Karpas-422 (cell line): ENCODE measurements around the gene DRD2. TPM values are rescaled to one million over a fixed set of nuclear protein-coding genes. Genes with fewer than 3 reads are reported as not detected.

ENCODE experiments used
- DNase-seq: peaks from one replicate; pipeline ENCODE4 v3.0.0-alpha.2; 2015
- H2AFZ ChIP-seq: fragments of 200-600 bp; sonication (generic); 2 replicates; pipeline ENCODE4 v1.6.1; 2014; ENCODE audit warnings: antibody characterized with exemption, low read length, mixed read lengths
- H3K27ac ChIP-seq: fragments of 200-600 bp; sonication (generic); 2 replicates; pipeline ENCODE4 v1.5.1; 2014; ENCODE audit warnings: mild to moderate bottlenecking, low read length, moderate library complexity
- H3K27me3 ChIP-seq: fragments of 200-600 bp; sonication (generic); 2 replicates; pipeline ENCODE4 v1.6.1; 2014; ENCODE audit warnings: low read length, mixed read lengths
- H3K36me3 ChIP-seq: fragments of 200-600 bp; sonication (generic); 2 replicates; pipeline ENCODE4 v1.6.1; 2014; ENCODE audit warnings: low read length, mixed read lengths; ENCODE audit not compliant: insufficient read depth
- H3K4me1 ChIP-seq: fragments of 200-600 bp; sonication (generic); 2 replicates; pipeline ENCODE4 v1.6.1; 2014; ENCODE audit warnings: mild to moderate bottlenecking, low read length, mixed read lengths
- H3K4me2 ChIP-seq: fragments of 200-600 bp; sonication (generic); 2 replicates; pipeline ENCODE4 v1.6.1; 2014; ENCODE audit warnings: low read length, low read depth, mild to moderate bottlenecking; ENCODE audit not compliant: poor library complexity, severe bottlenecking
- H3K4me3 ChIP-seq: fragments of 200-600 bp; sonication (generic); 2 replicates; pipeline ENCODE4 v1.5.1; 2014; ENCODE audit warnings: mild to moderate bottlenecking, antibody characterized with exemption, low read length, mixed read lengths
- H3K79me2 ChIP-seq: fragments of 200-600 bp; sonication (generic); 2 replicates; pipeline ENCODE4 v1.6.1; 2014; ENCODE audit warnings: mild to moderate bottlenecking, low read length, mixed read lengths
- H3K9ac ChIP-seq: fragments of 200-600 bp; sonication (generic); 2 replicates; pipeline ENCODE4 v1.6.0; 2014; ENCODE audit warnings: low read length
- H3K9me2 ChIP-seq: fragments of 200-600 bp; sonication (generic), shearing (Covaris generic); replicated peaks from 2 replicates; pipeline ENCODE4 v1.6.0; 2014; ENCODE audit warnings: mild to moderate bottlenecking, low read length, moderate library complexity; ENCODE audit not compliant: insufficient read depth
- H3K9me3 ChIP-seq: fragments of 300-700, 200-600 bp; sonication (generic); 2 replicates; pipeline ENCODE4 v1.6.1; 2014; ENCODE audit warnings: low read length, mixed read lengths
- H4K20me1 ChIP-seq: fragments of 200-600 bp; sonication (generic); 2 replicates; pipeline ENCODE4 v1.6.1; 2014; ENCODE audit warnings: mild to moderate bottlenecking, antibody characterized with exemption, low read length, low read depth; ENCODE audit not compliant: insufficient read depth
- total RNA-seq: library from RNA; depleted of rRNA; stranded (reverse); fragments of >200 nt; shearing (Covaris generic); gene quantifications from 2 replicates; pipeline ENCODE4 v1.2.3, GENCODE V29; 2014; ENCODE audit warnings: low replicate concordance

The DRD2 gene
- total RNA-seq, 1 experiment from 2014 or later: not detected

DNA sequence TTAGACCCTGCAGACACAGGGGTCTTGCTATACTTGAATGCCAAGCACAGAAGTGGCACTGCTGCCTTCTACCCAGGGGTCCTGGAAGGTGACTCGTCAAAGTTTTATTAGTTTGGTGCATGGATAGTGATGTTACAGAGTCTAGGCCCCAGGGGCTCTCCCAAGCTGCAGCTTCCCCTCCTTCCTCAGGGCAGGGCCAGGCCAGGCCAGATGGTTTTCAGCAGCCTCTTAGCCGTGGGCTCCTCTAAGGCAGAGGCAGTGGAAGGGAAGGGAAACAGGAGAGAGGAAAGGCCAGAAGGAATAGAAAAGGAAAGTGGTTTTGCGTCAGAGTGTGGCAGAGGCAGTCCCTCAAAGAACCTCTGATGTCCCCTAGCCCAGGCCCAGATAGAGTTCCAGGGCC is 65.7 kb downstream of the DRD2 start:
- H3K4me1 ChIP-seq: peaks cover 5% of the 10 kb centered on the region; the same call in 1 of the 2 replicates
- no peak for DNase-seq
- H3K4me3 ChIP-seq: no peak overlapping the region
- H2AFZ ChIP-seq: no peak overlapping the region
- no peaks in the 10 kb centered on the region for H3K36me3 ChIP-seq
- H3K9ac ChIP-seq: no peak overlapping the region
- no peak overlapping the region for H3K27ac ChIP-seq
- H3K9me3 ChIP-seq: no peaks in the 10 kb centered on the region
- H3K4me2 ChIP-seq: no peak overlapping the region
- no peaks in the 10 kb centered on the region for H3K79me2 ChIP-seq
- no peaks in the 10 kb centered on the region for H3K27me3 ChIP-seq
- H4K20me1 ChIP-seq: no peaks in the 10 kb centered on the region
- no peaks in the 10 kb centered on the region for H3K9me2 ChIP-seq

DNA sequence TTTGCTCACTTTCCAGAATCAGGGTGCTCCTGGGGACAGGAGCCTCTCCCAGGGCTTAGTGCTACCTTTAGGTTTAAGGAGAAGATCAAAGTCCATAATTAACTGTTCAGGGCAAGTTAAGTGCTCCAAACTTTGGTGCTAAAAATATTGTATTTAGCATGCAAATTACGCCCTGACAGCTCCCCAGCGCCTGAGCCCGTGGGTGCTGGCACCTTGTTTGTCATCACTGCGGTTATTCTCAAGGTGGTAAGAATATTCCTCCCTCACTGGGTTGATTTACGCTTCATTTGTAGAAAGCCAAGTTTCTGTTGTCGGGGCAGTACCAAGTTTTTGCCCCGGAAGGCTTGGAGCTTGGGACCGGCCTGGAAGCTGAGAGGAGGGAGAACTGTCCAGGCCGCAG is 66.3 kb downstream of the DRD2 start:
- H3K9me3 ChIP-seq: no peaks in the 10 kb centered on the region
- no peak overlapping the region for H3K4me3 ChIP-seq
- H3K27ac ChIP-seq: no peak overlapping the region
- no peaks in the 10 kb centered on the region for H3K79me2 ChIP-seq
- no peak overlapping the region for H3K4me2 ChIP-seq
- peaks cover 5% of the 10 kb centered on the region; the same call in 1 of the 2 replicates for H3K4me1 ChIP-seq
- DNase-seq: no peak
- no peak overlapping the region for H2AFZ ChIP-seq
- no peaks in the 10 kb centered on the region for H3K9me2 ChIP-seq
- H3K27me3 ChIP-seq: no peaks in the 10 kb centered on the region
- H3K36me3 ChIP-seq: no peaks in the 10 kb centered on the region
- H3K9ac ChIP-seq: no peak overlapping the region
- H4K20me1 ChIP-seq: no peaks in the 10 kb centered on the region

DNA sequence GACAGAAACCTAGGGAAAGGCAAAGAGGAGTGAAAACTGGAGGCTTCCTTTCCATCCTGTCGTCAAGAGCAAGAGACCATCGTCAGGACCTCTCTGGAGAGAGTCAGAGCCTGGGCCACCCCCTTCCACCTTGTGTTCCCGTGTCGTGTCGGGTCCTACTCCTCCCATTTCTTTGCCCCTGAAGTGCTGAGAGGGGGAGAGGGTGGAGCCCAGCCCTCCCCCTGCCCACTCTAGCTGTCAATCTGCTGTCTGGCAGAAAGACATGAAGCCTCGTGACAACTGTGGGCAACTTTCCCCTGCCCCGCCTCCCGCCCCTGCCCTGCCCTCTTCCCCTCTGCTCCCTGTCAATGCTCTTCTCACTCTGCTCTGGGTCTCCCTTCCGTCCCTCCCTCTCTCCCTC is 67.0 kb downstream of the DRD2 start:
- no peaks in the 10 kb centered on the region for H3K9me3 ChIP-seq
- peaks cover 5% of the 10 kb centered on the region; the same call in 1 of the 2 replicates for H3K4me1 ChIP-seq
- no peaks in the 10 kb centered on the region for H3K9me2 ChIP-seq
- no peak overlapping the region for H2AFZ ChIP-seq
- H3K79me2 ChIP-seq: no peaks in the 10 kb centered on the region
- H3K4me3 ChIP-seq: no peak overlapping the region
- H3K4me2 ChIP-seq: no peak overlapping the region
- H3K27me3 ChIP-seq: no peaks in the 10 kb centered on the region
- no peaks in the 10 kb centered on the region for H4K20me1 ChIP-seq
- no peak overlapping the region for H3K9ac ChIP-seq
- DNase-seq: no peak
- no peak overlapping the region for H3K27ac ChIP-seq
- H3K36me3 ChIP-seq: no peaks in the 10 kb centered on the region

DNA sequence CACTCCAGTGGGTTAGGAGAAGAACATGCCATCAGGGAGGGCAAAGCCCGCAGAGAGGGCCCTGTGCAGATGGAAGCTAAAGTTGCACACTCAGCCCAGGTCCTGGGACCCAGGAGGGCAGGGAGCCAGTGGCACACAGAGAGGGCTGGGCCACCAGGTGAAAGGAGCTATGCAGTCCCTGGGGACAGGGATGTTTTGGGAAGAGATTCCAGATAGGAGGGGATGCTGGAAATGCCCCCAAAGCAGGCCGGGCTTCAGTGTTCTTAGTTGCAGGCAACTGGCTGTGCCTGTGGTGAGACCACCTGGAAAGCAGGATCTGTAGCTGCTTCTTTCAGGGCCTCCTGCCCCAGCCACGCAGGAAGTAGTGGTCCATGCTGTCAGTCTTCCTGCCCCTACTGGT is 68.0 kb downstream of the DRD2 start:
- H3K4me2 ChIP-seq: no peak overlapping the region
- H3K4me3 ChIP-seq: no peak overlapping the region
- no peaks in the 10 kb centered on the region for H3K9me2 ChIP-seq
- H3K79me2 ChIP-seq: no peaks in the 10 kb centered on the region
- no peak overlapping the region for H2AFZ ChIP-seq
- peaks cover 5% of the 10 kb centered on the region; the same call in 1 of the 2 replicates for H3K4me1 ChIP-seq
- H3K27ac ChIP-seq: no peak overlapping the region
- no peak for DNase-seq
- H3K9ac ChIP-seq: no peak overlapping the region
- H3K27me3 ChIP-seq: no peaks in the 10 kb centered on the region
- H3K9me3 ChIP-seq: no peaks in the 10 kb centered on the region
- H4K20me1 ChIP-seq: no peaks in the 10 kb centered on the region
- H3K36me3 ChIP-seq: no peaks in the 10 kb centered on the region

DNA sequence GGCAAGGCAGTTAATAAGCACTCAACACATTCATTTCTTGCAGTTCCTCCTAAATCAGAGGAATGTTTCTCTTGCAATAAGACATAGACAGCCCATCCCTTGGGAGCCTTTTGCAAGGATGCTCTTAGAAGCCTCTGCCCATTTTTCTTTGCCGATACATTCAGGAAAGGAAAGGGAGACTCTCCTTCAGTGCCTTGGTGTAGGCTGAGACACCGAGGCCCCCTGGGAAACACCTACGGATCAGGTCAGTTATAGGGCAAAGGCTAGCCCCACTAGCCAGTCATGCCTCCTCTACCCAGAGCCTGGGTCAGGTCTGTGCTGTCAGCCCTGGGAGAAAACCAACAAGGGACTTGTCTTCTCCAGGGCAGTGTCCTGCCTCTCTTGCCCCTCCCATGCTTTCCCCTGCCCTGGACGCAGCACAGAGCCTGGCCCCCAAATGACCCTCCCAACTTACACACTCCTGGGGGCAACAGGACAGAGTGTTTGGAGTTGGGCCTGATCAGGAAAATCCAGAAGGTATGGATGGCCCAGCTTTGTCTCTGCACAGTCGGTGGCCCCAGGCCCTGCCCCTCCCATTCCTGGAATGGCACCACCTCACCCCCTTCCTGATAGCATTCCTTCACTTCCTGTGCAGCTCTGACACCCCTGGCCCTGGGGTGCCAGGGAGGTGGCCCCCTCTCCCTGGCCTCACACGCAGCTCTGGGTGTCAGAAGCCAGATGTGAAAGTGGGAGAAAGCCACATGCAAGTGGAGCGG is 69.3 kb downstream of the DRD2 start:
- Histone ChIP-seq H3K27me3 (no peaks in the 10 kb centered on the region), H3K9me3 (no peaks in the 10 kb centered on the region), H2AFZ (no peak overlapping the region), H3K27ac (no peak overlapping the region), H3K79me2 (no peaks in the 10 kb centered on the region), H3K4me2 (no peak overlapping the region), H3K4me1 (peaks cover 5% of the 10 kb centered on the region; the same call in 1 of the 2 replicates), H3K9ac (no peak overlapping the region), H3K4me3 (no peak overlapping the region), H3K36me3 (no peaks in the 10 kb centered on the region), H3K9me2 (no peaks in the 10 kb centered on the region), H4K20me1 (no peaks in the 10 kb centered on the region)
- no peak for DNase-seq

DNA sequence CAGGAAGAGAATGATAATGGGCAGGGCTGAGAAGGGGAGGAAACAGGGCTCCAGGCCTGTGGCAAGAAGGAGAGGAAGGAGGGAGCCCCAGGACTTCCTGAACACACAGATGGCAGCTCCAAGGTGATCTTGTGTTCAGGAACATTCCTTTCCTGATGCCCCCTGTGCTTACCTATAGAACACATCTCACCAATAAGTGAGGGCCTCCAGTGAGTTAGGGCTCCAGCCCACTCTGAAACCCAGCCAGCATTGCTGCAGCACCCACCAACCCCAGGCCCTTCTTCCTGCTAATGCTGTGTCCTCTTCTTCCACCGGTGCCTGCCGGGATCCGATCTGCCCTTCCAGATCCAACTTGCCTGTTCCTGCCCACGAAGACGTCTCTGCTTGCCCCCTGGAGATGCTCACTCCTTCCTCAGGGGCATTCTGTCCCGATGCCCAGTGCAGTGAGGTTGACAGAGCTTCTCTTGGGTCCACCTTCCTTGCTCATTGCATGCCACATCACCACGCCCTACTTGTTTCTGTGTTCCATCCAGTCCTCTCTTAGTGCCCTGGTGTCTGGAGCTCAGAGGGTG is 70.3 kb downstream of the DRD2 start:
- no peak overlapping the region for H2AFZ ChIP-seq
- H3K27ac ChIP-seq: no peak overlapping the region
- H3K4me1 ChIP-seq: peaks cover 5% of the 10 kb centered on the region; the same call in 1 of the 2 replicates
- no peaks in the 10 kb centered on the region for H3K27me3 ChIP-seq
- H4K20me1 ChIP-seq: no peaks in the 10 kb centered on the region
- no peak overlapping the region for H3K9ac ChIP-seq
- no peak overlapping the region for H3K4me2 ChIP-seq
- no peak overlapping the region for H3K4me3 ChIP-seq
- H3K79me2 ChIP-seq: no peaks in the 10 kb centered on the region
- no peaks in the 10 kb centered on the region for H3K9me3 ChIP-seq
- H3K36me3 ChIP-seq: no peaks in the 10 kb centered on the region
- DNase-seq: no peak
- no peaks in the 10 kb centered on the region for H3K9me2 ChIP-seq

DNA sequence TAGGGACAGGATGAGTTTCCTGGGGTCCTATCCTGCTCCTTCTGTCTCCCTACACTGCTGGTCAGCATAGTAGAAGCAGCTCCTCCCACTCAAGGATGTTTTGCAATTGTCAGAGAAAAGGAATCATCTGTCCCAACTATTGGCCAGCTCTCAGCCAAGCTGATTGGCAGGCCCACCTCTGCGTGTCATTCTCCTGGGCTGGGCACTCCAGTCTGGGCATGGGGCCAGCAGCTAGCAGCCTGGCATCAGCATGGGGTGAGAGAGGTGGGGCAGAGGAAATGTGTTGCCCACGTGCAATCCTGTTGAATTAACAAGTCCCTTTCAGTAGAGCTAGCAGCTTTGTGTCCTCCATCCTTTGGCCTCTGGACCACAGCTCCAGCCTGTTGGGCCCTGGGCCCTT is 73.5 kb downstream of the DRD2 start:
- Histone ChIP-seq H3K9me2 (no peaks in the 10 kb centered on the region), H3K9me3 (no peaks in the 10 kb centered on the region), H4K20me1 (no peaks in the 10 kb centered on the region), H3K4me2 (no peak overlapping the region), H2AFZ (no peak overlapping the region), H3K4me1 (no peaks in the 10 kb centered on the region), H3K27me3 (no peaks in the 10 kb centered on the region), H3K36me3 (no peaks in the 10 kb centered on the region), H3K4me3 (no peak overlapping the region), H3K27ac (no peak overlapping the region), H3K79me2 (no peaks in the 10 kb centered on the region), H3K9ac (no peak overlapping the region)
- no peak for DNase-seq

DNA sequence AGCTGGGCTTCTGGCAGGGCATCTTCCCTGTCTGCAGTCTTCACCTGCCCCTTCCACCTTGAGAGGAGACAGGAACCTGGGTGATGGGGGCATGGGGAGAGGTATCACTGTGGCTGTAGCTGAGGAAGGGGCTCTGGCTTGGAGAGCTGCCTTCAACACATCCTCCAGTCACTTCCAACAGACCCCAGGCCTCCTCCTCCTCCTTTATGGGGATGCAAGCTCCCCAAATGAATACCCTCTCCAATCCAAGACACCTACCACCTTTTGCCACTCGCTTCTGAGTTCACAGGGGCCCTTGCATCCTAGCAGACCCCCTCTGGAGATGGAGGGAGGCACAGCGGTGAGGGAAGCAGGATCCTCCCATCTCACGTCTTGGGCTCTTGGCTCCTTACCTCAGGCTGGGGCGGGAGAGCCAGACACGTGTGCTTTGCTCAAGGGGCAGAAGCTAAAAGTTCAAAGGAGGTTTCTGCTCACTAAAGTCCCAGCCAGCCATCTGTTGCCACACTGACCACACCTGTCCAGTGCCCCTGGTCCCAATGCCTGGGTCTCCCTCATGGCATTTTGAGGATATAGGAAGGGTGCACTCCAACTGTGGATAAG is 74.5 kb downstream of the DRD2 start:
- no peak for DNase-seq
- Histone ChIP-seq H3K9me2 (no peaks in the 10 kb centered on the region), H3K79me2 (no peaks in the 10 kb centered on the region), H3K27ac (no peak overlapping the region), H3K4me3 (no peak overlapping the region), H3K4me1 (no peaks in the 10 kb centered on the region), H2AFZ (no peak overlapping the region), H3K36me3 (no peaks in the 10 kb centered on the region), H3K4me2 (no peak overlapping the region), H3K9ac (no peak overlapping the region), H4K20me1 (no peaks in the 10 kb centered on the region), H3K27me3 (no peaks in the 10 kb centered on the region), H3K9me3 (no peaks in the 10 kb centered on the region)
